ENCODE results near the gene CZIB.

Gene CZIB

DNA sequence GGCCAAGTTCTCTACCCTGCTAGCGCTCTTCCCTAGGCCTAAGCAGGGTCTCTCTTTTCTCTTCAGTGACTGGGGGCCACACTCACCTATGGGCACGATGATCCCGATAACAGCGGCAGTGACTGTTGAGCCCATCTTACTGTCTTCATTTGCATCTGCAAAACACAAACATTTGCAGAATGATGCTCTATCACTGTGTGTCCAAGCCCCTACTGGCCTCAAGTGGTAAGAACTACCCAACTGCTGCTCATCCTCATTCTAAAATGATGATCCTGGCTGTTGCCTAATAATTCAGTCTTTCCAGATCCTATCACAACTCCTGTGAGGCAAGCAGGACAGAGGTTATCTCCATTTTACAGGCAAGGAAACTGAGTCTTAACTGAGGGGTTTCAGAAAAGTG is 34.6 kb upstream of the CZIB start:
- H3K27ac ChIP-seq (ENCODE audit: low read length) = no peak overlapping the region
- no peaks in the 10 kb centered on the region for H3K79me2 ChIP-seq (ENCODE audit: low read length)
- no peaks in the 10 kb centered on the region for H3K27me3 ChIP-seq (ENCODE audit: low read depth, low read length)
- no peak overlapping the region for H3K4me2 ChIP-seq (ENCODE audit: low read length)
- H3K9me3 ChIP-seq (ENCODE audit: insufficient read depth, low read length) = no peaks in the 10 kb centered on the region
- H3K4me3 ChIP-seq (ENCODE audit: low read length) = no peak overlapping the region
- H3K36me3 ChIP-seq (replicated peaks; ENCODE audit: low read depth, low read length) = peaks cover 54% of the 10 kb centered on the region
- TF ChIP-seq EZH2phosphoT487 (IDR thresholded peaks at IDR 0.05; ENCODE audit: low read depth) = no peak
- TF ChIP-seq, protein P1, sequence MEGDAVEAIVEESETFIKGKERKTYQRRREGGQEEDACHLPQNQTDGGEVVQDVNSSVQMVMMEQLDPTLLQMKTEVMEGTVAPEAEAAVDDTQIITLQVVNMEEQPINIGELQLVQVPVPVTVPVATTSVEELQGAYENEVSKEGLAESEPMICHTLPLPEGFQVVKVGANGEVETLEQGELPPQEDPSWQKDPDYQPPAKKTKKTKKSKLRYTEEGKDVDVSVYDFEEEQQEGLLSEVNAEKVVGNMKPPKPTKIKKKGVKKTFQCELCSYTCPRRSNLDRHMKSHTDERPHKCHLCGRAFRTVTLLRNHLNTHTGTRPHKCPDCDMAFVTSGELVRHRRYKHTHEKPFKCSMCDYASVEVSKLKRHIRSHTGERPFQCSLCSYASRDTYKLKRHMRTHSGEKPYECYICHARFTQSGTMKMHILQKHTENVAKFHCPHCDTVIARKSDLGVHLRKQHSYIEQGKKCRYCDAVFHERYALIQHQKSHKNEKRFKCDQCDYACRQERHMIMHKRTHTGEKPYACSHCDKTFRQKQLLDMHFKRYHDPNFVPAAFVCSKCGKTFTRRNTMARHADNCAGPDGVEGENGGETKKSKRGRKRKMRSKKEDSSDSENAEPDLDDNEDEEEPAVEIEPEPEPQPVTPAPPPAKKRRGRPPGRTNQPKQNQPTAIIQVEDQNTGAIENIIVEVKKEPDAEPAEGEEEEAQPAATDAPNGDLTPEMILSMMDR (IDR thresholded peaks at IDR 0.05; ENCODE audit: low read depth, low read length) = no peak
- peaks cover 9% of the 10 kb centered on the region for H3K4me1 ChIP-seq (ENCODE audit: low read length)
- no peaks in the 10 kb centered on the region for H4K20me1 ChIP-seq (ENCODE audit: insufficient read depth, low read length)
- no peak overlapping the region for H3K9ac ChIP-seq (ENCODE audit: low read length)
- H2AFZ ChIP-seq (ENCODE audit: low read depth, low read length) = no peak overlapping the region

DNA sequence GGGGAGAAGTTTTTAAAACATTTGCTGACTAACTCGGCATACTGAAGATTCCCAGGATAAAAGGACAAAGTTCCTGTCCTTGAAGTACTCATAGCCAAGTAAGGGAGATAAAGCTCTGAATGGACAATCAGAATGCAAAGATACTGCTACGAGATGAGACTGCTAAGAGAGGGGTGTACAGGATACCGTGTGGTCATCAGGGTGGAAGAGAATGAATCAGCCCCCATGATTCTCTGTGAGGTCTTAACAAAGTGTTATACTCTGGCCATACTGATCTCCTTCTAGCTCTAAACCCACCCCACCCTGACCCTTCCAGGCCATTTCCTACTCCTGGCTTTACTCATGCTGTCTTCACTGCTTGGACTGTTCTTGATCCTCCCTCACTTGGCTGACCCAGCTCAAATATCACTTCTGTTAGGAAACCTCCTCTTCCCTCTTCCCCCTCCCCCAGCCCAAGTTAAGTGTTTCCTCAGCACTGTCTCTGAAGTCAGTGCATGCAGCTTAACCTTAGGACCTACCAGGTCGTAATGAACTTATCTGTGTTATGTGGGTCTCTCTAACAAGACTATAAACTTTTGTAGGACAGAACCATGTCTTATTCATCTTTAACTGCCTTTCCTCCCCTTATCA is 33.7 kb upstream of the CZIB start:
- no peak overlapping the region for H3K27ac ChIP-seq (ENCODE audit: low read length)
- no peak overlapping the region for H3K9ac ChIP-seq (ENCODE audit: low read length)
- H3K4me3 ChIP-seq (ENCODE audit: low read length) = no peak overlapping the region
- no peak overlapping the region for H3K4me2 ChIP-seq (ENCODE audit: low read length)
- no peak overlapping the region for H2AFZ ChIP-seq (ENCODE audit: low read depth, low read length)
- no peaks in the 10 kb centered on the region for H3K79me2 ChIP-seq (ENCODE audit: low read length)
- H3K36me3 ChIP-seq (replicated peaks; ENCODE audit: low read depth, low read length) = peaks cover 56% of the 10 kb centered on the region
- no peaks in the 10 kb centered on the region for H3K27me3 ChIP-seq (ENCODE audit: low read depth, low read length)
- no peaks in the 10 kb centered on the region for H4K20me1 ChIP-seq (ENCODE audit: insufficient read depth, low read length)
- H3K9me3 ChIP-seq (ENCODE audit: insufficient read depth, low read length) = no peaks in the 10 kb centered on the region
- TF ChIP-seq EZH2phosphoT487 (IDR thresholded peaks at IDR 0.05; ENCODE audit: low read depth) = no peak
- TF ChIP-seq, protein P1 (IDR thresholded peaks at IDR 0.05; ENCODE audit: low read depth, low read length) = no peak
- no peaks in the 10 kb centered on the region for H3K4me1 ChIP-seq (ENCODE audit: low read length)

DNA sequence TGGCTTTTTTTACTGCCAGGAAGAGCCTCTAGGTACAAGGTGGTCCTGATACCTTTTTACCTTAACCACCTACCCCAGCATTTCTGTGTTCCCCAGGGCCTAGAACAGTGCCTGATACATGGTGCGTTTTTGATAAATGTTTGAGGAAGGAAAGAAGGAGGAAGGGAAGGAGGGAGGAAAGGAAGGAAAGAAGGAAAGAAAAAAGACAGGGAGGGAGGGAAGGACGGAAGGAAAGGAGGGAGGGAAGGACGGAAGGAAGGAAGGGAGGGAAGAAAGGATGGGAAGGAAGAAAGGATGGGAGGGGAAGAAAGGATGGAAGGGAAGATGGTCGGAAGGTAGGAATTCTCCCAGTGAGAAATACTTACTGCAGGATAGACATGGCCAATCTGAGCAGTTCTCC is 29.9 kb upstream of the CZIB start:
- Histone ChIP-seq H3K4me3 (ENCODE audit: low read length) (no peak overlapping the region), H4K20me1 (ENCODE audit: insufficient read depth, low read length) (no peaks in the 10 kb centered on the region), H3K4me1 (ENCODE audit: low read length) (peaks cover 5% of the 10 kb centered on the region), H3K9ac (ENCODE audit: low read length) (no peak overlapping the region), H3K9me3 (ENCODE audit: insufficient read depth, low read length) (no peaks in the 10 kb centered on the region), H2AFZ (ENCODE audit: low read depth, low read length) (no peak overlapping the region), H3K27me3 (ENCODE audit: low read depth, low read length) (no peaks in the 10 kb centered on the region), H3K79me2 (ENCODE audit: low read length) (no peaks in the 10 kb centered on the region), H3K27ac (ENCODE audit: low read length) (no peak overlapping the region), H3K4me2 (ENCODE audit: low read length) (no peak overlapping the region), H3K36me3 (replicated peaks; ENCODE audit: low read depth, low read length) (peaks cover 46% of the 10 kb centered on the region)
- TF ChIP-seq, protein P1 (IDR thresholded peaks at IDR 0.05; ENCODE audit: low read depth, low read length) = no peak
- TF ChIP-seq EZH2phosphoT487 (IDR thresholded peaks at IDR 0.05; ENCODE audit: low read depth) = no peak

DNA sequence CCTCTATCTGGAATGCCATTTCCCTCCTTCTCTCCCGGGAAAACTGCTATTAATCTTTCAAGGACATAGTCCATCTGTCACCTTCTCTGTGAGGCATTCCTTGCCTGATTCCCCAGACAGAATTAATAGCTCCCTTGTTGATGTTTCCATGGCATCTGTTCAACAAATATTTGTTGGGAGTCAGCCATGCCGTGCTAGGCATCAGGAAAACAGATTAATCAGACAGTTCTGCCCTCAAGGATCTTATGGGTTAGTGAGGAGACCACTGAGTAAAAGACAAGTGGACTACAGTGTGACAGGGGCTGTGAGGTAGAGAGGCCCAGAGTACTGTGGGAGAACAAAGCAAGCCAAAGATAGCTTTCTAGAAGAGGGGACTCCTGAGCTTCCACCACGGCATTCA is 29.3 kb upstream of the CZIB start:
- H2AFZ ChIP-seq (ENCODE audit: low read depth, low read length) = no peak overlapping the region
- no peaks in the 10 kb centered on the region for H3K9me3 ChIP-seq (ENCODE audit: insufficient read depth, low read length)
- peaks cover 41% of the 10 kb centered on the region for H3K36me3 ChIP-seq (replicated peaks; ENCODE audit: low read depth, low read length)
- peaks cover 5% of the 10 kb centered on the region for H3K4me1 ChIP-seq (ENCODE audit: low read length)
- TF ChIP-seq, protein P1 (IDR thresholded peaks at IDR 0.05; ENCODE audit: low read depth, low read length) = no peak
- H3K4me3 ChIP-seq (ENCODE audit: low read length) = no peak overlapping the region
- H3K79me2 ChIP-seq (ENCODE audit: low read length) = no peaks in the 10 kb centered on the region
- no peak overlapping the region for H3K9ac ChIP-seq (ENCODE audit: low read length)
- no peaks in the 10 kb centered on the region for H4K20me1 ChIP-seq (ENCODE audit: insufficient read depth, low read length)
- H3K4me2 ChIP-seq (ENCODE audit: low read length) = no peak overlapping the region
- no peaks in the 10 kb centered on the region for H3K27me3 ChIP-seq (ENCODE audit: low read depth, low read length)
- no peak overlapping the region for H3K27ac ChIP-seq (ENCODE audit: low read length)
